Measurements from ENCODE around the gene STARD8. TPM values are rescaled to one million over a fixed set of nuclear protein-coding genes. Genes with fewer than 3 reads are reported as not detected.

The STARD8 gene
- total RNA-seq, 1 donor: 1.4 TPM

DNA sequence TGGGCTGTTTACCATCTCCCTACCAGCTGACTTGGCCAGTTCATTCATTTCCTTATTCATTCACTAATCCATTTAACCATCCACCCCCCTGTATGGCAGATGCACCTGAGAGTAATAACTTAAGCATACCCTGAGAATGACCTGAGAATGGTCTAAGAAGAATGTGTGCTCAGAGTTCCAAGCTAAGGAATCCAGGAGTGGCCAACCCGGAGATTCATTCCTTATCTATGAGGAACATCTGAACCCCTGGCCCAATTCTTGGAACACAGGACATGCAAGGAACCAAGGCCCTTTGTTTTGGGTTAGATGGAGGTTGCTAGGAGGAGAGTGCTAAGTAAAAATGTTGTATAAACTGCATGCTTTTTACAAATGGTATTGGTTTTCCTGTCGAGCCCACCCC is 13.5 kb upstream of the STARD8 start:
- Histone ChIP-seq H3K36me3 (ENCODE audit: insufficient read depth, low read length) (no peaks in the 10 kb centered on the region), H3K79me2 (ENCODE audit: insufficient read depth, low read length) (no peaks in the 10 kb centered on the region), H3K27ac (ENCODE audit: low read depth, low read length) (no peak overlapping the region), H3K4me2 (ENCODE audit: insufficient read depth, low read length) (no peak overlapping the region), H3K4me1 (ENCODE audit: insufficient read depth, low read length) (no peaks in the 10 kb centered on the region), H3K27me3 (ENCODE audit: insufficient read depth, low read length) (peaks cover 14% of the 10 kb centered on the region), H3K4me3 (ENCODE audit: insufficient read depth, low read length) (no peak overlapping the region), H2AFZ (ENCODE audit: low read length) (no peak overlapping the region), H4K20me1 (ENCODE audit: insufficient read depth, low read length) (no peaks in the 10 kb centered on the region), H3K9me3 (ENCODE audit: low read depth, low read length) (no peaks in the 10 kb centered on the region)
- TF ChIP-seq CTCF (IDR thresholded peaks at IDR 0.05; ENCODE audit: extremely low read depth, low read depth, low read length): no peak
- no peak for DNase-seq (ENCODE audit: insufficient read length, low spot score, missing footprints)

DNA sequence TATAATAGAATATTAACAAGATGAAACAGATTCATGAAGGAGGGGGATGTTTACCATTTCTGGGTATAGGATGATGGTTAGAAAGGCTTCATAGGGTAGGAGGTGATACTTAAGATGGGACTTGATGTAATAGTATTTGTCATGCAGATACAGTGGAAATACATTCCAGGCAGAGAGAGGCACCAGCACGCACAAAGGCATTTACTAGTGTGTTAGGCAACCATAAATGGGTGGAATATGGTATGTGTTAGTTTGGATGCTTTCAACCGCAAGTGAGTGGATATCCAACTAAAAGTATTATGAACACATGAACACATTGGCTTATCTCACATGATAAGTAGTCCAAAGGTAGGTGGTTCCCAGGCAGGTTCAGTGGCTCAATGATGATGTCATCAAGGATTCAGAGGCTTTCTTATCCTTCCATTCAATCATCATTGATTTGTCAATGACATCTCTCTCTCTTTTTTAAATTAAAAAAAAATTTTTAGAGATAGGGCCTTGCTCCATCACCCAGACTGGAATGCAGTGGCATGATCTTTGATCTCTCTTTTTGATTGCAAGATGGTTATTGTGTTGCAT is 12.7 kb upstream of the STARD8 start:
- Histone ChIP-seq H3K36me3 (ENCODE audit: insufficient read depth, low read length) (no peaks in the 10 kb centered on the region), H2AFZ (ENCODE audit: low read length) (no peak overlapping the region), H3K79me2 (ENCODE audit: insufficient read depth, low read length) (no peaks in the 10 kb centered on the region), H3K4me1 (ENCODE audit: insufficient read depth, low read length) (no peaks in the 10 kb centered on the region), H3K9me3 (ENCODE audit: low read depth, low read length) (no peaks in the 10 kb centered on the region), H3K27ac (ENCODE audit: low read depth, low read length) (no peak overlapping the region), H4K20me1 (ENCODE audit: insufficient read depth, low read length) (no peaks in the 10 kb centered on the region), H3K4me2 (ENCODE audit: insufficient read depth, low read length) (no peak overlapping the region), H3K4me3 (ENCODE audit: insufficient read depth, low read length) (no peak overlapping the region), H3K27me3 (ENCODE audit: insufficient read depth, low read length) (peaks cover 12% of the 10 kb centered on the region)
- DNase-seq (ENCODE audit: insufficient read length, low spot score, missing footprints): peak; percentile 63
- TF ChIP-seq CTCF (IDR thresholded peaks at IDR 0.05; ENCODE audit: extremely low read depth, low read depth, low read length): no peak

- TF ChIP-seq CTCF (IDR thresholded peaks at IDR 0.05; ENCODE audit: extremely low read depth, low read depth, low read length): no peak
- Histone ChIP-seq H3K27me3 (ENCODE audit: insufficient read depth, low read length) (peaks cover 8% of the 10 kb centered on the region), H2AFZ (ENCODE audit: low read length) (no peak overlapping the region), H4K20me1 (ENCODE audit: insufficient read depth, low read length) (no peaks in the 10 kb centered on the region), H3K9me3 (ENCODE audit: low read depth, low read length) (no peaks in the 10 kb centered on the region), H3K79me2 (ENCODE audit: insufficient read depth, low read length) (no peaks in the 10 kb centered on the region), H3K4me3 (ENCODE audit: insufficient read depth, low read length) (no peak overlapping the region), H3K4me1 (ENCODE audit: insufficient read depth, low read length) (no peaks in the 10 kb centered on the region), H3K36me3 (ENCODE audit: insufficient read depth, low read length) (no peaks in the 10 kb centered on the region), H3K4me2 (ENCODE audit: insufficient read depth, low read length) (no peak overlapping the region), H3K27ac (ENCODE audit: low read depth, low read length) (no peak overlapping the region)
- no peak for DNase-seq (ENCODE audit: insufficient read length, low spot score, missing footprints)
These were observed 6.8 kb upstream of the STARD8 start for GRCh38 chrX:68640661-68641060.

GRCh38 chrX:68644861-68645260 is 2.6 kb upstream of the STARD8 start:
- peaks cover 8% of the 10 kb centered on the region for H3K27me3 ChIP-seq (ENCODE audit: insufficient read depth, low read length)
- H3K79me2 ChIP-seq (ENCODE audit: insufficient read depth, low read length): no peaks in the 10 kb centered on the region
- no peaks in the 10 kb centered on the region for H4K20me1 ChIP-seq (ENCODE audit: insufficient read depth, low read length)
- no peak overlapping the region for H3K4me2 ChIP-seq (ENCODE audit: insufficient read depth, low read length)
- no peaks in the 10 kb centered on the region for H3K36me3 ChIP-seq (ENCODE audit: insufficient read depth, low read length)
- no peak overlapping the region for H3K27ac ChIP-seq (ENCODE audit: low read depth, low read length)
- peaks cover 19% of the 10 kb centered on the region for H3K4me1 ChIP-seq (ENCODE audit: insufficient read depth, low read length)
- no peak for DNase-seq (ENCODE audit: insufficient read length, low spot score, missing footprints)
- no peak overlapping the region for H3K4me3 ChIP-seq (ENCODE audit: insufficient read depth, low read length)
- H2AFZ ChIP-seq (ENCODE audit: low read length): no peak overlapping the region
- H3K9me3 ChIP-seq (ENCODE audit: low read depth, low read length): no peaks in the 10 kb centered on the region
- no peak for TF ChIP-seq CTCF (IDR thresholded peaks at IDR 0.05; ENCODE audit: extremely low read depth, low read depth, low read length)

Data from osteoblast (primary cell).